ENCODE data around the gene DPYD.

Gene DPYD

GRCh38 chr1:97529600-97529999 is 391.2 kb downstream of the DPYD start:
- no peak for DNase-seq (ENCODE audit: low spot score)

GRCh38 chr1:97524211-97524610 is 396.6 kb downstream of the DPYD start:
- no peak for DNase-seq (ENCODE audit: low spot score)

- DNase-seq (ENCODE audit: low spot score), result no peak
These were observed 404.2 kb downstream of the DPYD start for GRCh38 chr1:97516588-97516987.

- no peak for DNase-seq (ENCODE audit: low spot score)
These were observed 412.1 kb downstream of the DPYD start for GRCh38 chr1:97508653-97509218.

GRCh38 chr1:97507863-97508262 is 413.0 kb downstream of the DPYD start:
- DNase-seq (ENCODE audit: low spot score), result no peak

GRCh38 chr1:97506368-97506767 is 414.5 kb downstream of the DPYD start:
- DNase-seq (ENCODE audit: low spot score), result no peak

GRCh38 chr1:97505816-97506215 is 415.0 kb downstream of the DPYD start:
- no peak for DNase-seq (ENCODE audit: low spot score)

GRCh38 chr1:97505289-97505688 is 415.5 kb downstream of the DPYD start:
- no peak for DNase-seq (ENCODE audit: low spot score)

- no peak for DNase-seq (ENCODE audit: low spot score)
These were observed 418.5 kb downstream of the DPYD start for GRCh38 chr1:97502360-97502759.

- no peak for DNase-seq (ENCODE audit: low spot score)
These were observed 419.2 kb downstream of the DPYD start for GRCh38 chr1:97501628-97502027.

GRCh38 chr1:97500760-97501159 is 420.1 kb downstream of the DPYD start:
- DNase-seq (ENCODE audit: low spot score), result no peak

- DNase-seq (ENCODE audit: low spot score), result no peak
These were observed 421.2 kb downstream of the DPYD start for GRCh38 chr1:97499667-97500066.

- DNase-seq (ENCODE audit: low spot score), result peak; percentile 60
These were observed 431.0 kb downstream of the DPYD start for GRCh38 chr1:97489834-97490233.

GRCh38 chr1:97488530-97488929 is 432.3 kb downstream of the DPYD start:
- DNase-seq (ENCODE audit: low spot score), result no peak

- no peak for DNase-seq (ENCODE audit: low spot score)
These were observed 438.8 kb downstream of the DPYD start for GRCh38 chr1:97482022-97482421.

- DNase-seq (ENCODE audit: low spot score), result no peak
These were observed 453.4 kb downstream of the DPYD start for GRCh38 chr1:97467445-97467844.

GRCh38 chr1:97464305-97464704 is 456.5 kb downstream of the DPYD start:
- no peak for DNase-seq (ENCODE audit: low spot score)

- DNase-seq (ENCODE audit: low spot score), result no peak
These were observed 459.1 kb downstream of the DPYD start for GRCh38 chr1:97461782-97462181.

GRCh38 chr1:97457446-97458089 is 463.3 kb downstream of the DPYD start:
- DNase-seq (ENCODE audit: low spot score), result no peak

- DNase-seq (ENCODE audit: low spot score), result peak; percentile 13
These were observed 468.9 kb downstream of the DPYD start for GRCh38 chr1:97451944-97452343.

- no peak for DNase-seq (ENCODE audit: low spot score)
These were observed 469.6 kb downstream of the DPYD start for GRCh38 chr1:97451046-97451826.

- no peak for DNase-seq (ENCODE audit: low spot score)
These were observed 478.9 kb downstream of the DPYD start for GRCh38 chr1:97441966-97442365.

- no peak for DNase-seq (ENCODE audit: low spot score)
These were observed 487.0 kb downstream of the DPYD start for GRCh38 chr1:97433824-97434177.

All from kidney capillary endothelial cell (primary cell).